ENCODE measurements around the gene SLC22A17. TPM values are rescaled to one million over a fixed set of nuclear protein-coding genes. Genes with fewer than 3 reads are reported as not detected.
"Not testable (repeated sequence)": the region's sequence is repeated elsewhere in the genome, so short reads cannot be mapped to it uniquely, and the experiment has no call there.

Gene SLC22A17
- total and polyA plus RNA-seq, 7 donors = 0.60 to 38.8 (median 18.1) TPM

DNA sequence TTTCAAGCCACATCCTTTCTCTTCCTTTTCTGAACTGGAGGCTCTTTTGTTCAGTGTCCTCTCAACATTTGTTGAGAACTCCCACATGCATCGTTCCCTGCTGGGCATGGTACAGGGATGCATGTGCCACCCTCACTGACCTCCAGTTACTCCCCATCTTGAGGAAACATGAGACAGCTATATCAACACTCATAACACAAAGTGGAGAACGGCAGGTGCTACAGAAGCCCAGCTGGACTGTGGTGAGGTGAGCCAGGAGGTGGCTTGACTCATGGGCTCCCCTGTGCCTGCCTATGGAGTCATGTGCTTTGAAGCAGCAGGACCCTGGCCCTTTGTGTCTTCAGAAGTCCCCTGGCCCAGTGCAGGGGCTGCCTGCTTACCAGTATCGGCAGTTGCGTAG lies 45.7 kb upstream of the SLC22A17 start:
- H3K36me3 ChIP-seq = no peaks in the 10 kb centered on the region
- WGBS, 2 donors = 82 to 94% methylated on average over 4 of the region's 4 CpGs

DNA sequence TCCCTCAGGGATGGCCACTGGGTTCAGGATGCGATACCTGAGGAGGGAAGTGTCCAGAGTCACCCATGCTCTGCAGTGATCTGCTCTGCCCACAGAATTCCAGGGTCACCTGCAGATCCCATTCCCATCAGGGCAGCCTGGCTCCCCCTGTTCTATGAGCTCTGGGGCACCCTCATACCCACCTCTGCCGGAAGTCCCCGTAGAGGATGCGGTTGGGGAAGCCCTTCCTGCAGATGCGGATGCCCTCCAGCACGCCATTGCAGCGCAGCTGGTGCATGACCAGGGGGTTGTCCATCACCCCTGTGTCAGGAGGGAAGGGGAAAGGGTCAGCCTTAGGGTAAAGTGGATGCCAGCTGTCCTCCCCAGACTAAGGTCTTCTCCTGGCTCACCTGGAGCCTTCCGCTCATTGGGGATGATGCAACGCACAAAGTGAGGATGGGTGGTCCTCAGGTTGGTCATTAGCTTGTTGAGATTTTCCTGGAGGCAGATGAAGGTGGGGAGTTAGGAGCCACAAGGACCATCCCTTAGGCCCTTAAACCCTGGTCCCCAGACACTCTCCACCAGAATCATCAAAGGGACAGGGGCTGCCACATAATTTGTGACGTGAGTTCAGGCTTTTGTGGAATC lies 44.2 kb upstream of the SLC22A17 start:
- Histone ChIP-seq H3K9me3 (no peaks in the 10 kb centered on the region), H3K27me3 (no peaks in the 10 kb centered on the region), H3K36me3 (no peaks in the 10 kb centered on the region), H3K4me3 (no peak overlapping the region), H3K4me1 (no peaks in the 10 kb centered on the region), H3K27ac (no peak overlapping the region)
- intact Hi-C loops (cut with DNase I) = no loop called here
- WGBS, 2 donors = 92 to 95% methylated on average over 10 of the region's 10 CpGs
- TF ChIP-seq, protein P1, sequence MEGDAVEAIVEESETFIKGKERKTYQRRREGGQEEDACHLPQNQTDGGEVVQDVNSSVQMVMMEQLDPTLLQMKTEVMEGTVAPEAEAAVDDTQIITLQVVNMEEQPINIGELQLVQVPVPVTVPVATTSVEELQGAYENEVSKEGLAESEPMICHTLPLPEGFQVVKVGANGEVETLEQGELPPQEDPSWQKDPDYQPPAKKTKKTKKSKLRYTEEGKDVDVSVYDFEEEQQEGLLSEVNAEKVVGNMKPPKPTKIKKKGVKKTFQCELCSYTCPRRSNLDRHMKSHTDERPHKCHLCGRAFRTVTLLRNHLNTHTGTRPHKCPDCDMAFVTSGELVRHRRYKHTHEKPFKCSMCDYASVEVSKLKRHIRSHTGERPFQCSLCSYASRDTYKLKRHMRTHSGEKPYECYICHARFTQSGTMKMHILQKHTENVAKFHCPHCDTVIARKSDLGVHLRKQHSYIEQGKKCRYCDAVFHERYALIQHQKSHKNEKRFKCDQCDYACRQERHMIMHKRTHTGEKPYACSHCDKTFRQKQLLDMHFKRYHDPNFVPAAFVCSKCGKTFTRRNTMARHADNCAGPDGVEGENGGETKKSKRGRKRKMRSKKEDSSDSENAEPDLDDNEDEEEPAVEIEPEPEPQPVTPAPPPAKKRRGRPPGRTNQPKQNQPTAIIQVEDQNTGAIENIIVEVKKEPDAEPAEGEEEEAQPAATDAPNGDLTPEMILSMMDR (IDR thresholded peaks at IDR 0.05) = no peak
- TF ChIP-seq EP300 (IDR thresholded peaks at IDR 0.05) (no peak), POLR2AphosphoS5 (IDR thresholded peaks at IDR 0.05) (no peak), POLR2A (IDR thresholded peaks at IDR 0.05) (no peak)
- DNase-seq = no peak

More for the DNA sequence above, 45.7 kb upstream of the SLC22A17 start:
- TF ChIP-seq EP300 (IDR thresholded peaks at IDR 0.05) (no peak), POLR2A (IDR thresholded peaks at IDR 0.05) (no peak), POLR2AphosphoS5 (IDR thresholded peaks at IDR 0.05) (no peak)
- TF ChIP-seq, protein P1 (IDR thresholded peaks at IDR 0.05) = no peak
- intact Hi-C loops (cut with DNase I) = no loop called here
- Histone ChIP-seq H3K4me1 (no peaks in the 10 kb centered on the region), H3K27ac (no peak overlapping the region), H3K27me3 (no peaks in the 10 kb centered on the region), H3K4me3 (no peak overlapping the region), H3K9me3 (no peaks in the 10 kb centered on the region)
- DNase-seq = no peak

DNA sequence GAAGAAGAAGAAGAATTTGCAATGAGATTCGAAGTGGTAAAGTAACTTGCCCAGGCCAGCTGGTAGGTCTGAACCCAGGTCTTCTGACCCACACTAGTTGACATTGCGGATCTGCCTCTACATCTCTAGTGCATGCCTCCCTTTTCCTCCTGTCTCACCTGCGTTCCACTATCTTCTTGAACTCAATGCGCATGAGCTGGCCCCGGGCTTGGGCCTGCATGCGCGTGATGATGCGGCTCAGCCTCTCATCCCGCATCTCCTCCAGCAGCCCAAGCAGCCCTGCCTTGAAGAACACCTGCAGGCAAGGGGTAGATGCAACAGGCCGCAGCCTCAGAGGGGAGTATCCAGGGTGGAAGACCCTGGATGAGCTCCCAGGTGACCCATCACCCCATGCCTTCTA lies 43.4 kb upstream of the SLC22A17 start:
- H3K9me3 ChIP-seq = no peaks in the 10 kb centered on the region
- H3K4me1 ChIP-seq = no peaks in the 10 kb centered on the region
- no peak overlapping the region for H3K27ac ChIP-seq
- no peaks in the 10 kb centered on the region for H3K27me3 ChIP-seq
- intact Hi-C loops (cut with DNase I) = no loop called here
- DNase-seq = no peak
- 92 to 93% methylated on average over 10 of the region's 10 CpGs for WGBS, 2 donors
- H3K4me3 ChIP-seq = no peak overlapping the region
- TF ChIP-seq, protein P1 (IDR thresholded peaks at IDR 0.05) = no peak
- no peak for TF ChIP-seq EP300 (IDR thresholded peaks at IDR 0.05)
- no peak for TF ChIP-seq POLR2A (IDR thresholded peaks at IDR 0.05)
- TF ChIP-seq POLR2AphosphoS5 (IDR thresholded peaks at IDR 0.05) = no peak
- no peaks in the 10 kb centered on the region for H3K36me3 ChIP-seq

DNA sequence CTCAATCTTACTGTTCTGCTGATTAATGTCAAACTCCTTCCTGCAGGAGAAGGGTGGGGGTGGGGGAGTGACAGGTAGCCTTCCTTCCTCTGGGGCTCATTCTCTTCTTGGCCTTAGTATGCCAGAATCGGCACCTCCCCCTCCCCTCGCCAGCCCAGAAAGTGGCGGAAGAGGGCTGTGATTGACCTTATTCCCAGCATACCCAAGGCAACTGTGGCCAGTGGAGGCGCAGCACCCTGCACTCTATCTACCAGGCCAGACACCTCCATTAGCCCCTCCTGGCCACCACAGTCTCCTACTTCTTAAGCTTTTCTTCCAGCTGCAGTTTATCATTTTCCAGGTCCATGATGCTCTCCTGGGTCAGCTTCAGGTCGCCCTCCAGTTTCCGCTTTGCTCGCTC lies 39.9 kb upstream of the SLC22A17 start:
- Histone ChIP-seq H3K27me3 (no peaks in the 10 kb centered on the region), H3K36me3 (no peaks in the 10 kb centered on the region), H3K9me3 (no peaks in the 10 kb centered on the region), H3K4me1 (no peaks in the 10 kb centered on the region), H3K4me3 (no peak overlapping the region), H3K27ac (no peak overlapping the region)
- TF ChIP-seq POLR2A (IDR thresholded peaks at IDR 0.05) = no peak
- no peak for TF ChIP-seq POLR2AphosphoS5 (IDR thresholded peaks at IDR 0.05)
- no peak for TF ChIP-seq EP300 (IDR thresholded peaks at IDR 0.05)
- TF ChIP-seq, protein P1 (IDR thresholded peaks at IDR 0.05) = no peak
- intact Hi-C loops (cut with DNase I) = no loop called here
- 80 to 81% methylated on average over 7 of the region's 7 CpGs for WGBS, 2 donors
- no peak for DNase-seq

DNA sequence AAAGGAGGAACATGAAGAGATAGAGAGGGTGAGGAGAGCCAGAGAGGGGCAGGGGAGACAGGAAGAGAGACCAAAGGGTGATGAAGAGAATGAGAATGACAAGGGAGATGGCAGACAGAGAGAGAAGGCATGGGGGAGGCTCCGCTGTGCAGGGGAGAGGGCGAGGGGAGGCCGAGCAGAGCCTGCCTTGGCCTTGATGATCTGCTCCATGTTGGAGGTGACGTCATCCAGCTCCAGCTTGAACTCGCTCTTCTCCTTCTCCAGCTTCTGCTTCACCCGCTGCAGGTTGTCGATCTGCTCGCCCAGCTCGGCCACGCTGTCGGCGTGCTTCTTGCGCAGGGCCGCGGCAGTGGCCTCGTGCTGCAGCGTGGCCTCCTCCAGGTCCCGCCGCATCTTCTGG lies 37.2 kb upstream of the SLC22A17 start:
- H3K4me3 ChIP-seq; DNase-seq; H3K27ac ChIP-seq; H3K27me3 ChIP-seq; intact Hi-C loops (cut with DNase I); H3K9me3 ChIP-seq; H3K4me1 ChIP-seq; H3K36me3 ChIP-seq: not testable (repeated sequence)
- 86 to 94% methylated on average over 4 to 5 of the region's 19 CpGs for WGBS, 2 donors

Data from sigmoid colon (tissue), 7 donors.